Measurements from ENCODE around the gene AQP10. TPM values are rescaled to one million over a fixed set of nuclear protein-coding genes. Genes with fewer than 3 reads are reported as not detected.
"Not testable (repeated sequence)": the region's sequence is repeated elsewhere in the genome, so short reads cannot be mapped to it uniquely, and the experiment has no call there.

The AQP10 gene, protein sequence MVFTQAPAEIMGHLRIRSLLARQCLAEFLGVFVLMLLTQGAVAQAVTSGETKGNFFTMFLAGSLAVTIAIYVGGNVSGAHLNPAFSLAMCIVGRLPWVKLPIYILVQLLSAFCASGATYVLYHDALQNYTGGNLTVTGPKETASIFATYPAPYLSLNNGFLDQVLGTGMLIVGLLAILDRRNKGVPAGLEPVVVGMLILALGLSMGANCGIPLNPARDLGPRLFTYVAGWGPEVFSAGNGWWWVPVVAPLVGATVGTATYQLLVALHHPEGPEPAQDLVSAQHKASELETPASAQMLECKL
- 1 to 10 TPM in 2 of 6 donors, under 1 TPM in 4; 0.15 to 2.1 (median 0.45) TPM for total RNA-seq

DNA sequence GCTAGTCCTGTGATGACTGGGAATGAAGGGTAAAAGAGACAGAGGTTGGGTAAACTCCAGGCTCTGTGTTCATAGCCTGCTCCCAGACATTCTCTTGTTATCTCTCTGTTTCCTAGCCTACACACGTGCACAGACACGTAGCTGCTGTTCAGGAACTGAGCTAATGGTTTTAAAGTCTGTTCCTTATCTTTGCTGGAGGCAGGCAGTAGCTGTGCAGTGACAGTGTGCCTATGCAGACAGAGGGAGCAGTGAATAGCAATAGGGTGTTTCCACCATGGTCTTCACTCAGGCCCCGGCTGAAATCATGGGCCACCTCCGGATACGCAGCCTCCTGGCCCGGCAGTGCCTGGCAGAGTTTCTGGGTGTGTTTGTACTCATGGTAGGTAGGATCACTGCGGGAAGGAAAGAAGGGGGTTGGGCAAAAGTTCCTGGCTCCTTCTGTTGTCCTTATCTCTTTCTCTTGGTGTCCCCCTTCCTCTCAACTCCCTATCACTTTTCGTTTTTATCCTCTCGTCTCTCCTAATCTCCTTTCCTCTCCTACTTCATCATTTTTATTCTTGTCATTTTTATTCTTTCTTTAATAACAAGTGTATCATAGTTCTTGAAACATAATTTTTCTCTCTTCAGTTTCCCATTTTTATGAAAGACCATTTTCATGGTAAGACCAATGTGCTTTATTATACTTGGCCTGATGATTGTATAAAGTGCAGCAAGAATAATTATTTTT is at the start of gene AQP10:
Gene AQP10, plus strand, starts transcription at position 212 of the 727 bp plus-strand sequence. Its CDS starts 63 bp downstream, at position 275.
- peaks cover 0 to 8% (median 2%) of the 10 kb centered on the region in 4 donors for H3K27me3 ChIP-seq
- WGBS, 2 donors, result 31 to 39% methylated on average over 9 of the region's 9 CpGs
- no peak for ATAC-seq (ENCODE audit: low FRiP score in 2 of 2)
- H3K4me3 ChIP-seq, result no peak within 1 kb of the TSS
- H3K4me1 ChIP-seq, result peaks cover 10 to 18% (median 13%) of the 10 kb centered on the region in 4 donors
- H3K27ac ChIP-seq, result no peak within 1 kb of the TSS
- H3K36me3 ChIP-seq, result no peaks in the 10 kb centered on the region
- TF ChIP-seq, protein P1, sequence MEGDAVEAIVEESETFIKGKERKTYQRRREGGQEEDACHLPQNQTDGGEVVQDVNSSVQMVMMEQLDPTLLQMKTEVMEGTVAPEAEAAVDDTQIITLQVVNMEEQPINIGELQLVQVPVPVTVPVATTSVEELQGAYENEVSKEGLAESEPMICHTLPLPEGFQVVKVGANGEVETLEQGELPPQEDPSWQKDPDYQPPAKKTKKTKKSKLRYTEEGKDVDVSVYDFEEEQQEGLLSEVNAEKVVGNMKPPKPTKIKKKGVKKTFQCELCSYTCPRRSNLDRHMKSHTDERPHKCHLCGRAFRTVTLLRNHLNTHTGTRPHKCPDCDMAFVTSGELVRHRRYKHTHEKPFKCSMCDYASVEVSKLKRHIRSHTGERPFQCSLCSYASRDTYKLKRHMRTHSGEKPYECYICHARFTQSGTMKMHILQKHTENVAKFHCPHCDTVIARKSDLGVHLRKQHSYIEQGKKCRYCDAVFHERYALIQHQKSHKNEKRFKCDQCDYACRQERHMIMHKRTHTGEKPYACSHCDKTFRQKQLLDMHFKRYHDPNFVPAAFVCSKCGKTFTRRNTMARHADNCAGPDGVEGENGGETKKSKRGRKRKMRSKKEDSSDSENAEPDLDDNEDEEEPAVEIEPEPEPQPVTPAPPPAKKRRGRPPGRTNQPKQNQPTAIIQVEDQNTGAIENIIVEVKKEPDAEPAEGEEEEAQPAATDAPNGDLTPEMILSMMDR (IDR thresholded peaks at IDR 0.05), result no peak
- TF ChIP-seq POLR2A (IDR thresholded peaks at IDR 0.05), result no peak
- no peak for TF ChIP-seq POLR2AphosphoS5 (IDR thresholded peaks at IDR 0.05)
- no peak for TF ChIP-seq EP300 (IDR thresholded peaks at IDR 0.05)
- peaks cover 0 to 11% (median 9%) of the 10 kb centered on the region in 4 donors for H3K9me3 ChIP-seq
- DNase-seq, result no peak

DNA sequence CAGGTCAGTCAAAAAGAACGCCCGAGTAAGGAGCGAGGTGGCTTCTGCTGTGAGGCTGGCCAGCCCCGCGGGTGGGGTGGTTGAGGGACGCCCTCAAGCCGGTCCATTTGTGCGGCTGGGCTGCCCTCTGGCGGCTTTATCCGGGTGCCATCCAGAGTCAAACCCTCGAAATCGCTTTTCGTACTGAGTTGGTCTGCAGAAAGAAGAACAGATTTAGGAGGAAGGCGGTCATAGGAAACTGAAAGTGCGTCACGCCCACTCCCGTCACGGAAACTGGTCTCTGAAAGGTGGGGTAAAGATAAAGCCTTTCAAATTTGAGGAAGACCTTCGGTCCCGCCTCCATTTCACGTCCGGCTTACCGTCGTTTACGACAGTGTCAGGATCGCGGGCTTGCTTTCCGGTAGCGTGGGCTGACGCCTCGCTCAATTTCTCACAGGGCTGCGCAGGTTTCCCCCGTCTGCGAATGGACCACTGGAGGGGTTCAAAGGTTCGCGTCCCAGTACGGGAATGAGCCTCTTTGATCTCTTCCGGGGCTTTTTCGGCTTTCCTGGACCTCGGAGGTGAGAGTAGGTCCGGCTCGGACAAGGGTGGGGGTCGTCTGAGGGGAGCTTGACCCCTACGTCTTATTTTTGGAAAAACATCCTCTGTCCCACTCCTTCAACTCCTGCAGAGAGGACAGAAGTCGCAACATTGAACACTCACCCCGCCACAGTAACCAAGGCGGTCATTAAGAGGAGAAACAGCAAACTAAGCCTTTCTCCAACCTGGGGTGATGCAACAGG is 48.5 kb upstream of the AQP10 start, which contains the start of gene HAX1:
Gene HAX1, plus strand, starts transcription at position 413 of the 782 bp plus-strand sequence. Its CDS starts 95 bp downstream, at position 508.
- peaks cover 10 to 20% (median 17%) of the 10 kb centered on the region in 4 donors for H3K4me1 ChIP-seq
- no peaks in the 10 kb centered on the region for H3K9me3 ChIP-seq
- DNase-seq (peak; percentile 92 to 94), ATAC-seq (ENCODE audit: low FRiP score in 2 of 2) (peak; percentile 97)
- peak within 1 kb of the TSS; percentile 88 to 93 (median 90) for H3K27ac ChIP-seq
- peak within 1 kb of the TSS; percentile 64 to 93 (median 79) for H3K4me3 ChIP-seq
- WGBS, 2 donors, result 0% methylated on average over 36 to 47 of the region's 47 CpGs
- peak in 2 of 4 donors; percentile 36 to 64 for TF ChIP-seq EP300 (IDR thresholded peaks at IDR 0.05)
- TF ChIP-seq, protein P1 (IDR thresholded peaks at IDR 0.05), result peak; percentile 71 to 96 (median 84)
- peak; percentile 92 to 96 for TF ChIP-seq POLR2AphosphoS5 (IDR thresholded peaks at IDR 0.05)
- TF ChIP-seq POLR2A (IDR thresholded peaks at IDR 0.05), result peak in 2 of 4 donors; percentile 80 to 81
- H3K36me3 ChIP-seq, result peaks cover 8 to 57% (median 42%) of the 10 kb centered on the region in 4 donors
- no peaks in the 10 kb centered on the region for H3K27me3 ChIP-seq

DNA sequence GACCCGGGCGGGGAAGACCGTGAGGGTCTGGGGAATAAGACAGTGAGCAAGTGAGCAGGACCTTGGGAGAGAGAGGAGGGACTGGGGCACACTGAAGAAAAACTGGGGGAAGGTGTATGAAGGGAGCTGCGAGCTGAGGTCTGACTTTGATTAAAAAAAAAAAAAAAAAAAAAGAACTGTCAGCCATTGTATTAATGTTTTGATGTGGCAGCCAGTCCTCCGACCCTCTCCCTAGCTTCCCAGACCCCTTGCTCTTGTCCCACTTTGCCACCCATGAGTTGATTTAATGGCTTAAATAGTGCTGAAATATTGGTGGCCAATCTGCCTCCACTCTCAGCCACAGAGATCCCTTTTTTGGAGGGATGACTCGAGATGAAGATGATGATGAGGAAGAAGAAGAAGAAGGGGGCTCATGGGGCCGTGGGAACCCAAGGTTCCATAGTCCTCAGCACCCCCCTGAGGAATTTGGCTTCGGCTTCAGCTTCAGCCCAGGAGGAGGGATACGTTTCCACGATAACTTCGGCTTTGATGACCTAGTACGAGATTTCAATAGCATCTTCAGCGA is 47.8 kb upstream of the AQP10 start:
- Histone ChIP-seq H3K27ac (peak overlapping the region; percentile 88 to 93 (median 90)), H3K4me1 (peaks cover 10 to 20% (median 17%) of the 10 kb centered on the region in 4 donors), H3K4me3 (peak overlapping the region; percentile 64 to 93 (median 79)), H3K9me3 (no peaks in the 10 kb centered on the region), H3K27me3 (no peaks in the 10 kb centered on the region), H3K36me3 (peaks cover 8 to 58% (median 40%) of the 10 kb centered on the region in 4 donors)
- no peak for ATAC-seq (ENCODE audit: low FRiP score in 2 of 2)
- 47 to 49% methylated on average over 13 of the region's 13 CpGs for WGBS, 2 donors
- no peak for DNase-seq
- TF ChIP-seq EP300 (IDR thresholded peaks at IDR 0.05) (no peak), POLR2AphosphoS5 (IDR thresholded peaks at IDR 0.05) (no peak), POLR2A (IDR thresholded peaks at IDR 0.05) (no peak)
- TF ChIP-seq, protein P1 (IDR thresholded peaks at IDR 0.05), result no peak

DNA sequence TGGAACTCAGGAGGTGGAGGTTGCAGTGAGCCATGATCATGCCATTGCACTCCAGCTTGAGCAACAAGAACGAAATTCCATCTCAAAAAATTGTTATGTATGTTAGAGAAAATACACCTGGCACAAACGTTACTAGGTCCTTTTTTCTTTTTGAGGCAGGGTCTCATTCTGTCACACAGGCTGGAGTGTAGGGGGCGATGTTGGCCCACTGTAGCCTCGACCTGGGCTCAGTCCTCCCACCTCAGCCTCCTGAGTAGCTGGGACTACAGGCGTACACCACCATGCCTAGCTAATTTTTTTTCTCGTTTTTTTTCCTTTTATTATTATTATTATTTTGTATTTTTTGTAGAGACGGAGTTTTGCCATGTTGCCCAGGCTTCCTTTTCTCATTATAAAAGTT is 44.1 kb upstream of the AQP10 start:
- H3K27ac ChIP-seq, result no peak overlapping the region
- DNase-seq (no peak), ATAC-seq (ENCODE audit: low FRiP score in 2 of 2) (no peak)
- no peaks in the 10 kb centered on the region for H3K9me3 ChIP-seq
- 91 to 92% methylated on average over 7 of the region's 7 CpGs for WGBS, 2 donors
- TF ChIP-seq, protein P1 (IDR thresholded peaks at IDR 0.05), result peak in 1 of 6 experiments; percentile 8
- no peak for TF ChIP-seq POLR2A (IDR thresholded peaks at IDR 0.05)
- peaks cover 0 to 29% (median 19%) of the 10 kb centered on the region in 4 donors for H3K36me3 ChIP-seq
- H3K4me3 ChIP-seq, result no peak overlapping the region
- no peaks in the 10 kb centered on the region for H3K27me3 ChIP-seq
- H3K4me1 ChIP-seq, result peaks cover 8 to 17% (median 14%) of the 10 kb centered on the region in 4 donors

DNA sequence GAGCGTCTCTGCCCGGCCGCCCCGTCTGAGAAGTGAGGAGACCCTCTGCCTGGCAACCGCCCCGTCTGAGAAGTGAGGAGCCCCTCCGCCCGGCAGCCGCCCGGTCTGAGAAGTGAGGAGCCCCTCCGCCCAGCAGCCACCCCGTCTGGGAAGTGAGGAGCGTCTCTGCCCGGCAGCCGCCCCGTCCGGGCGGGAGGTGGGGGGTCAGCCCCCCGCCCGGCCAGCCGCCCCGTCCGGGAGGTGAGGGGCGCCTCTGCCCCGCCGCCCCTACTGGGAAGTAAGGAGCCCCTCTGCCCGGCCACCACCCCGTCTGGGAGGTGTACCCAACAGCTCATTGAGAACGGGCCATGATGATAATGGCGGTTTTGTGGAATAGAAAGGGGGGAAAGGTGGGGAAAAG is 33.3 kb upstream of the AQP10 start:
- not testable (repeated sequence) for H3K27ac ChIP-seq; H3K9me3 ChIP-seq; H3K4me3 ChIP-seq; H3K36me3 ChIP-seq; H3K27me3 ChIP-seq; H3K4me1 ChIP-seq; ATAC-seq (ENCODE audit: low FRiP score in 2 of 2)
- 98% methylated on average over 9 of the region's 30 CpGs; no CpG with 5 or more reads in 1 of the 2 donors for WGBS, 2 donors
- peak in 1 of 2 donors; percentile 54 for DNase-seq
